Uterus (tissue), 4 donors: ENCODE data around the gene SCAF11. TPM values are rescaled to one million over a fixed set of nuclear protein-coding genes. Genes with fewer than 3 reads are reported as not detected.

Source experiments
- DNase-seq, 2 donors: peaks; one replicate each; pipeline ENCODE4 v3.0.0-alpha.2; 2019 to 2020
- H3K27ac ChIP-seq, 2 donors: fragments of 200-600 bp; sonication (generic); 1 replicate in 1 of 2; 2 replicates in 1 of 2; pipeline ENCODE4 v1.5.1; 2016 to 2018
- H3K27me3 ChIP-seq, 2 donors: fragments of 200-600 bp; sonication (generic); one replicate each; pipeline ENCODE4 v1.5.1; 2018 to 2019; ENCODE audit warnings: control low read depth in 1 of 2
- H3K36me3 ChIP-seq, 2 donors: fragments of 200-600 bp; sonication (generic); one replicate each; pipeline ENCODE4 v1.5.1; 2019; ENCODE audit warnings: control low read depth in 1 of 2
- H3K4me1 ChIP-seq, 2 donors: fragments of 200-600 bp; sonication (generic); one replicate each; pipeline ENCODE4 v1.5.1; 2018 to 2019; ENCODE audit warnings: control low read depth in 1 of 2
- H3K4me3 ChIP-seq, 2 donors: fragments of 200-600 bp; sonication (generic); 1 replicate in 1 of 2; 2 replicates in 1 of 2; pipeline ENCODE4 v1.5.1; 2018 to 2019; ENCODE audit warnings: mild to moderate bottlenecking in 1 of 2
- H3K9me3 ChIP-seq, 2 donors: fragments of 200-600 bp; sonication (generic); one replicate each; pipeline ENCODE4 v1.5.1; 2019; ENCODE audit warnings: control low read depth in 1 of 2
- CTCF ChIP-seq, 4 experiments: fragments of 200-600 bp in 2 of 4; fragments of 450-650 bp in 2 of 4; sonication (generic) in 2 of 4; IDR thresholded peaks; one replicate each; pipeline ENCODE4 v1.5.1; 2016 to 2019; ENCODE audit warnings: antibody characterized with exemption in 4 of 4, mild to moderate bottlenecking in 2 of 4, moderate library complexity in 1 of 4
- POLR2A ChIP-seq, 2 donors: fragments of 450-650 bp; IDR thresholded peaks; one replicate each; pipeline ENCODE4 v1.6.1; 2016; ENCODE audit warnings: antibody characterized with exemption in 2 of 2, mild to moderate bottlenecking in 1 of 2, moderate library complexity in 1 of 2
- intact Hi-C: fragments of 100-400 bp; cut with DNase I; formaldehyde crosslinking; loops from one replicate; pipeline ENCODE4 v1.15.1; 2023; ENCODE audit warnings: low total_unique reads
- total RNA-seq, 4 donors: library from RNA; depleted of rRNA in 3 of 4; stranded (reverse); fragments of >200 nt in 3 of 4; gene quantifications; one replicate each; pipeline versions ENCODE4 v1.1.0 to v1.2.4, GENCODE V29; 2014 to 2023
- donor health status: DM: yes; HTN: yes; CAD: no.

The SCAF11 gene
- total RNA-seq, 4 donors from 2014 or later: 127 to 207 (median 170) TPM

DNA sequence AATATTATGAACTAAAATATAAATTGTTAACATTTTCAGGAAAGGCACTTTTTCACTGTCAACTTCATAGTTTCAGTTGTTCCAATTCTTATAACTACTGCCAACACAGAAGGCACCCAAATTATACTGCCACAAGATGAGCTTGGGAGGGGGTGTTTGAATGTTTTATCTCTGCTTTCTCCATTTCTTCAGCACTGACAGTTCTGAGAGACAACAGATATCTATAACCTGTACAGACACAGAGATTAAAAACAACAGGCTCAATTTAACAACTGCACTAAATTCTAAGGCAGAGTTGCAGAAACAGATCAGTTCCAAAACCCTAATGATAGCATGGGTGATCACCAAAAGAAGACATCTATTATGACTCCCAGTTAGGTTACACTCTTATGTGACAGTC, 12.8 kb downstream of the SCAF11 start:
- Histone ChIP-seq H3K27ac (no peak overlapping the region), H3K27me3 (no peaks in the 10 kb centered on the region), H3K4me1 (peaks cover 0 to 20% of the 10 kb centered on the region in 2 donors), H3K9me3 (no peaks in the 10 kb centered on the region), H3K36me3 (no peaks in the 10 kb centered on the region), H3K4me3 (no peak overlapping the region)
- DNase-seq: no peak
- TF ChIP-seq CTCF (IDR thresholded peaks at IDR 0.05) (no peak), POLR2A (IDR thresholded peaks at IDR 0.05) (no peak)
- intact Hi-C loops: no loop called here

GRCh38 chr12:45975506-45975905, 14.9 kb downstream of the SCAF11 start:
- no peak overlapping the region for H3K27ac ChIP-seq
- no peaks in the 10 kb centered on the region for H3K36me3 ChIP-seq
- no peak for TF ChIP-seq POLR2A (IDR thresholded peaks at IDR 0.05)
- no peak for TF ChIP-seq CTCF (IDR thresholded peaks at IDR 0.05)
- no peaks in the 10 kb centered on the region for H3K27me3 ChIP-seq
- H3K4me1 ChIP-seq: peaks cover 0 to 17% of the 10 kb centered on the region in 2 donors
- no peak for DNase-seq
- H3K9me3 ChIP-seq: no peaks in the 10 kb centered on the region
- H3K4me3 ChIP-seq: no peak overlapping the region
- intact Hi-C loops: no loop called here

DNA sequence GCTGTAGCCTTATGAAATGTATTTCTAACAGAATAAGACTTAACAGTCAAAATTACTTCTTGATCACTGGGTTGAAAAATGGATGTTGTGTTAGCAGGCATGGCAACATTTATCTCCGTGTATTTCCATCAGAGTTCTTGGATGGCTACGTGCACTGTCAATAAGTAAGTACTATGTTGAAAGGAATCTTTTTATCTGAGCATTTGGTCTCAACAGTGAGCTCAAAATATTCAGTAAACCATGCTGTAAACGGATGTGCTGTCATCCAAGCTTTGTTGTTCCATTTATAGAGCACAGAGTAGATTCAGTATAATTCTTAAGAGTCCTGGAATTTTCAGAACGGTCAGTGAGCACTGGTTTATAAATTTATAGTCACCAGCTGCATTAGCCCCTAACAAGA, 15.5 kb downstream of the SCAF11 start:
- H3K4me3 ChIP-seq: no peak overlapping the region
- TF ChIP-seq CTCF (IDR thresholded peaks at IDR 0.05) (no peak), POLR2A (IDR thresholded peaks at IDR 0.05) (no peak)
- no peaks in the 10 kb centered on the region for H3K9me3 ChIP-seq
- intact Hi-C loops: no loop called here
- DNase-seq: no peak
- peaks cover 0 to 16% of the 10 kb centered on the region in 2 donors for H3K4me1 ChIP-seq
- no peaks in the 10 kb centered on the region for H3K36me3 ChIP-seq
- no peak overlapping the region for H3K27ac ChIP-seq
- no peaks in the 10 kb centered on the region for H3K27me3 ChIP-seq

DNA sequence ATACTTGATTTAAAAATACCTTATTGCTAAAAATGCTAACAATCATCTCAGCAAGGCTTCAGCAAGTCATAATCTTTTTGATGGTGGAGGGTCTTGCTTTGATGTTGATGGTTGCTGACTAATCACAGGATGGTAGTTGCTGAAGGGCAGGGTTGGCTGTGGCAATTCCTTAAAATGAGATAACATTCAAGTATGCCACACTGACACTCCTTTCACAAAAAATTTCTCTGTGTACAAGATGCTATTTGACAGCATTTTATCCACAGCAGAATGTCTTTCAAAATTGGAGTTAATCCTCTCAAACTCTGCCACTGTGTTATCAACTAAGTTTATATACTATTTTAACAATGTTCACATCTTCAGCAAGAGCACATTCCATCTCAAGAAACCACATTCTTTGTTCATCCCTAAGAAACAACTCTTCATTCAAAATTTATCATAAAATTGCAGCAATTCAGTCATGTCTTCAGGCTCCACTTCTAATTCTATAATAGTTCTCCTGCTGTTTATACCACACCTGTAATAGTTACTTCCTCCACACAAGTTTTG, 16.1 kb downstream of the SCAF11 start:
- no peak for TF ChIP-seq POLR2A (IDR thresholded peaks at IDR 0.05)
- TF ChIP-seq CTCF (IDR thresholded peaks at IDR 0.05): no peak
- H3K4me3 ChIP-seq: no peak overlapping the region
- H3K36me3 ChIP-seq: no peaks in the 10 kb centered on the region
- no peaks in the 10 kb centered on the region for H3K27me3 ChIP-seq
- no peaks in the 10 kb centered on the region for H3K9me3 ChIP-seq
- intact Hi-C loops: no loop called here
- peaks cover 0 to 10% of the 10 kb centered on the region in 2 donors for H3K4me1 ChIP-seq
- DNase-seq: no peak
- H3K27ac ChIP-seq: no peak overlapping the region

DNA sequence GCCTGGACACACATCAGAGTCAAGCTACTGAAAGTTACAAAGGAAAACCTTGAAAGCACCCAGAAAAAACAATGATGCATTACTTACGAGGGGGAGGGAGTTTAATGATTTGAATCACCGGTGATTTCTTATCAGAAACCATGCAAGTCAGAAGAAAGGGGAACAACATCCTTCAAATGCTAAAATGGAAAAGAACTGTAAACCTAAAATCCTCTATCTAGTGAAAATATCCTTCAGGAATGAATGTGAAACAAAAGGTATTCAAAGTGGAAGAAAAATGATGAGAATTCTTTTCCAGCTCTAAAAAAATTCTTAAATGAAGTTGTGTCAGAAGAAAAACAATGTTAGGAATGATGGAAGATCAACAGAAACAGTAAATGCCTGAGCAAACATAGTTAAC, 16.8 kb downstream of the SCAF11 start:
- no peak for DNase-seq
- Histone ChIP-seq H3K4me1 (peaks cover 0 to 6% of the 10 kb centered on the region in 2 donors), H3K36me3 (no peaks in the 10 kb centered on the region), H3K4me3 (no peak overlapping the region), H3K27me3 (no peaks in the 10 kb centered on the region), H3K9me3 (no peaks in the 10 kb centered on the region), H3K27ac (no peak overlapping the region)
- intact Hi-C loops: no loop called here
- TF ChIP-seq POLR2A (IDR thresholded peaks at IDR 0.05) (no peak), CTCF (IDR thresholded peaks at IDR 0.05) (no peak)
